ENCODE data around the gene LCP2.

- TF ChIP-seq POLR2A (IDR thresholded peaks at IDR 0.05): no peak
- TF ChIP-seq CTCF (IDR thresholded peaks at IDR 0.05): no peak
These were observed 11.1 kb downstream of the LCP2 start for GRCh38 chr5:170286386-170286925.
